ENCODE measurements around the gene IL12A.

Gene IL12A

DNA sequence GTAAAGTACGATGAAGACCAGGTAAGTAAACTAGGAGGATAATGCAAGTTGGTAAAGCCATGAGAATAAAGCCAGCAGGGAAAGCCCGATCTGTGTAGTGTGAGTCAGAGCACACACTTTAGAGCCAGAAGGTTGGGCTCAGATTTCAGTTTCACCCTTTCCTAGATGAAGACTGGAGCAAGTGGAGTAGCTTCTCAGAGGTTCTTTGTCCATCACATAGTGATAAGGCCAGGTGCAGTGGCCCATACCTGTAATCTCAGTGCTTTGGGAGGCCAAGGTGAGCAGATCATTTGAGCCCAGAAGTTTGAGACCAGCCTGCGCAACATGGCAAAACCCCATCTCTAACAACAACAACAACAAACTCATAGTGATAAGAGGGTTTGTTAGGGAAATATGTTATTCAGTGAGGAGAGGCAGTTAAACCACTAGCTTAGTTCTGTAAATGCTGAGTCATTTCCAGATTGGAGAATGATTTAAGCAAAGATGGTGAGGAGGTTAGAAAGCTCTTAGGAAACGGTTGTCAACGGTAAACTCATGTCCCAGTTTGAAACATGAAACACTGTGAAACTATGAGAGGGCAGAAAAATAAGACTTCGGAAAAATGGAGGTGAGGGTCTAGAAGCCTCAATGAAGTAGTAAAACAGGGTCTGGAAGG lies 39.0 kb downstream of the IL12A start:
- peak; percentile 34 for DNase-seq

DNA sequence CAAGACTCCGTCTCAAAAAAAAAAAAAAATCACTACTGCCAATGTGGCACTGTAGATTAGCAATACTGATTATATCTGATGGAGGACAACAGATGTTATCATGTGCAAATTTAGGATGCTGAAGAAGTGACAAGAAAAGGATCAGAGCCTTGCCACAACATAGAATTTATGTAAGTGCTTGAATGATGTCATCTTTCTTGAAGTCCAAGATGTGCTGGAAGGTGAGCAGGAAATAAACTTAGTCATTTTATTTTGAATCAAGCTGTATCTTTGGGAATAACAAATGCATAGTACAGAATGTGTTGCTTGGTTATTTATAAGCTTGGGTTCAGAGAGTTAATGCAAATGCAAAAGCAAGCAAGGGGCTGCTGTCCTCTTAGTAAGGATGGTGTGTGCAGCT lies 47.1 kb downstream of the IL12A start:
- DNase-seq, result no peak

DNA sequence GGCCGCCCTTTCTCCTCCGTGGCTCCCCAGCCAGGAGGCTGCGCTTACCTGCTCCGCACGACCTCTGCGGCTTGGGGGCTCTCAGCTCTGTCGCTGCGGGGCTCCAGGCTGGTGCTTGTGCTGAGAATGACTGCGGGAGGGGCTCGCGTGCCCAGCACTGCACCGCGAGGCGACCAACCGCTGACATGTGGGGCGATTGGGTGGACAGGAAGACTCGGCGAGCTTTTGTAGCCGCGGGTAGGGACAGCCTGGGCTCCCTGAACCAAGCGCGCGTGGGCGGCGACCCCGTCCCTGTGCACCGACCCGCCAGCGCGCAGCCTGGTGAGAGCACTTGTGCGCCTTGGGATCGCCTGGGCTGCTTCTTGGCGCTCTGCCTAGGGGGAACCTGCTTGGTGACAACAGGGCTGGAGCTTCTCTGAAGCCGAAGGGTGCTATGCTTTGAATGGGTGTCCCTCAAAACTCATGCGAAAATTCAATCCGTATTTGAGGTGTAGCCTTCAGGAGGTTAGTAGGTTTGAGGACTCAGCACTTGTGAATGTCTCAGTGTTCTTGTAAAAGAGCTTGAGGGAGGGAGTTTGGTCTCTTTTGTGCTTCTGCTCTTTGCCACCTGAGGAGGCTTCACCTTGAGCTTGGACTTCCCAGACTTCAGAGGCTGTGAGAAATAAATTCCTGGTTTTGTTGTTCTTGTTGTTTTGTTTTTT lies 50.4 kb downstream of the IL12A start:
- peak; percentile 2 for DNase-seq

GRCh38 chr3:160040181-160040580 lies 51.5 kb downstream of the IL12A start:
- DNase-seq, result peak; percentile 3

DNA sequence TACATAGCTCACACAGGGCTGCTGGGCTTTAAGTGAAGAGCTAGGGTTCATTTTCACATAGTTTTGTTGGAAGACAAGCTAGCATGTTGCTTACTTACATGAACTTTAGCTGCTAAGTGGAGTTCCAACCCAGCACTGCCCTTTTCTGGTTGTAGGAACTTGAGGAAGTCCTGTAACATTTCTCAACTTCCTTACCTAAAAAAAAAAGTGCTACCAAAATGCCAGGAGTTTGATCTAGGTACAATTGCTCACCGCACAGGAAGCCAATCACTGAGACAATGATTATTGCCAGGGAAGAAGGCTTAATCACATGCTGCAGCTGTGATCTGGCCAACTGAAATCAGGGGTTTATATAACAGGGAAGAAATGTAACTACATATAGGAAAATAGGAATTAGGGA lies 52.8 kb downstream of the IL12A start:
- no peak for DNase-seq

DNA sequence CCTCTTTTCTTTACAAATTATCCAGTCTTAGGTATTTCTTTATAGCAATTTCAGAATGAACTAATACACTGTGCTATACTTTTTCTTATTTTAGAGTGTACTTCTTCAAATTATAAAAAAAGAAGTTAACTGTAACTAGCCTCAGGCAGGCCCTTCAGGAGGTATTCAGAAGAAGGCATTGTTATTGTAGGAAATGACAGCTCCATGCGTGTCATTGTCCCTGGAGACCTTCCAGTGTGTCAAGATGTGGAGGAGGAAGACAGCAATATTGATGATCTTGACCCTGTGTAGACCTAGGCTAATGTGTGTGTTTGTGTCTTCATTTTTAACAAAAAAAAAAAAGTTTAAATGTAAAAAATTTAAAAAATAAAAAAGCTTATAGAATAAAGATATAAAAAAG lies 55.5 kb downstream of the IL12A start:
- peak; percentile 22 for DNase-seq
